NOMO-1 (cell line): ENCODE results near the gene CACNA1F.

Source experiments
- DNase-seq, 2 experiments: peaks; one replicate each; lab custom pipeline; 2025; ENCODE audit not compliant: unreplicated experiment in 2 of 2; lab: John Stamatoyannopoulos, UW

CACNA1F gene

GRCh38 chrX:49233176-49233575 lies at the start of gene CACNA1F:
CACNA1F (minus strand) TSS chrX:49233340; CDS start chrX:49233309, 31 bp downstream.
- no peak for DNase-seq

GRCh38 chrX:49282647-49283011 lies 49.5 kb upstream of the CACNA1F start:
- no peak for DNase-seq

GRCh38 chrX:49278081-49278480 lies 44.9 kb upstream of the CACNA1F start:
- DNase-seq = no peak

DNA sequence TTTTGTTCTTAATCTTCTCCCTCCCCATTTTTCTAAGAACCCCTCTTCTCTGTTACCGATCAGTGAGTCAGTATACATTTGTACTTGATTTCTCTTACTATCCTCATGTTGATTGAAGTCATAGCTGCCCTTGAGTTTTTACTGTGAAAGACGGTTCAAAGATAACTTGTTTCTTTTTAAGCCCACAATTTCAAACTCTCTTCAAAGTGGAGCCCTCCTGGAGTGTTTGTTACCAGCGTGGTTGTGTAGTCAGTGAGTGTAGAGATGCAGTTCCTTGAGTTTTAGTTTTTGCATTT lies 44.3 kb upstream of the CACNA1F start:
- DNase-seq = no peak

- no peak for DNase-seq
These were observed 43.8 kb upstream of the CACNA1F start for GRCh38 chrX:49276671-49277534.

DNA sequence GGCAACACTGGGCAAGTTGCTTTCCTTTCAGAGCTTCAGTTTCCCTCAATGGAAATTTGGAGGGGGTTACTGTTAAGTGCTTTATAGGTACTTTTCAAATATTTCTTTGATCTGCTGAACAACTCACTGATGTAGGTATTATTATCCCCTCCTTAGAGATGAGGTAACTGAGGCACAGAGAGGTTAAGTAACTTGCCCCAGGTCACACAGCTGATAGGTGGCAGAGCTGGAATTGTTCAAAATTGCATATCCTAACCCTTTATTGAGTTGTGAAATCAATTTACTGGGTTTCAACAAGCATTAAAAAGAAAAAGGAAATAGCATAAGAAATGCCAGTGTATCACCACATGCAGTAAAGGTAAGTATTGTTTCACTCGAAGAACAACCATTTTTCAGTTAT lies 43.1 kb upstream of the CACNA1F start:
- DNase-seq = no peak

DNA sequence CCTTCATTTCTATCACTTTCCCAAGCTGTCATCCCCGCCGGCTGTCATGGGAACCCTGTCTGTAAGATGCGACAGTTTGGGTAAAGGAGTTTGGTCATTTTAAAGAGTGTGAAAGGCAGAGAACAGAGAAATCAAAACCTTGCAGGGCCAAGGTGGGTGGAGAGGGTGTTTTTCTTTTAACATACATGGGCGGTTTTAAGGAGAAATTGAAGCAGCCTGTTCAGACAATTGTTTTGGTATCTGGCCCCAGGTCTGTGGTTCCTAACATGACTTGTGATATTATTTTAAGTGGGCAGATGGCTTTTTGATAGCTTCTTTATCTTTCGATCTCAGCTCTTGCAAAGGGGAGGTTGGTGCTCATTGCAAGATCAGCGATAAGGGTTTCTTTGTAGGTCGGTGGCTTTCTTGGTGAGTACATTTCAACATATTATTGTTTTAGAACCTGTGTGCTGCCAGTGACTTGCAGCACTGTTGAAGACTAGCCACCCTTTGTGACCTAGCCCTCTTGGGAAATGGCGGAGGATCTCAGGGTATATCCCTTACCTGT lies 40.1 kb upstream of the CACNA1F start:
- no peak for DNase-seq

GRCh38 chrX:49272421-49272820 lies 39.3 kb upstream of the CACNA1F start:
- no peak for DNase-seq

- no peak for DNase-seq
These were observed 38.2 kb upstream of the CACNA1F start for GRCh38 chrX:49271341-49271740.

GRCh38 chrX:49270249-49270921 lies 37.2 kb upstream of the CACNA1F start:
- no peak for DNase-seq

DNA sequence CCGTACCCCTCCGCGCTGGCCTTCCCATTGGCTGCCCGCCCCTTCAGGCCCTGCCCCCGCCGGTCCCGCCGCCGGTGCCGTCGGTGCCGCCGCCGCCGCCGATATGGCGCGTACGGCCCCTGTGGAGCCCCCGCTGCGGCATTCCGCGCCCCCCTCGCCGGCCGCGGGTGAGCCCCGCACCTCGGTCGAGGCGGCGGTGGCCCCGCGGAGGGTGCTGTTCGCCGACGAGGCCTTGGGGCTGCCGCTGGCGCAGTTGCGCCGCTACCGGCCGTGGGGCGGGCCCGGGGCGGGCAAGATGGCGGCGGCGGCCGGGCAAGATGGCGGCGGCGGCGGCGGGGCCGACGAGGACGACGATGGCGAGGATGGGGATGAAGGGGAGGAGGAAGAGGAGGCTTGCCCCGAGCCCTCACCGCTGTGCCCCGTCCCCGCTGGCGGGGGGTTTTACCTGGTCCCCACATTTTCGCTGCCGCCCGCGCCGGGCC lies 36.7 kb upstream of the CACNA1F start, which contains the start of gene PPP1R3F:
TSS of gene PPP1R3F (plus strand) at position 27 of the 482 bp plus-strand sequence. CDS start at position 104, 77 bp downstream.
- no peak for DNase-seq

- DNase-seq = peak; percentile 93 to 94
These were observed 36.0 kb upstream of the CACNA1F start for GRCh38 chrX:49269010-49269766.

DNA sequence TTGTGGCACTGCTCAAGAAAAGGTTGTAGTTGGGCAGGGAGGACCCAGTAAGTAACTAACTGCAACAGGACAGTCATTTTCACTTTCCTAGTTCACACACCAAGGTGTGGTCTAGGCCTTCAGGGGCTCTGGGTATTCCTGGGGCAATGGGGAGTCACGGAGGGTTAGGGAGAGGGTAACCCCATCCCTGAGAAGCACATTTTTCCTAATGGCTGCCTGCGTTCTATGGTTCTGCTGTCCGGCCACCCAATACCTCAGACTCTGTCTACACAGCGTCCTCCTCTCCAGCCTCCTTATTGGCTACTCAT lies 35.5 kb upstream of the CACNA1F start:
- no peak for DNase-seq

DNA sequence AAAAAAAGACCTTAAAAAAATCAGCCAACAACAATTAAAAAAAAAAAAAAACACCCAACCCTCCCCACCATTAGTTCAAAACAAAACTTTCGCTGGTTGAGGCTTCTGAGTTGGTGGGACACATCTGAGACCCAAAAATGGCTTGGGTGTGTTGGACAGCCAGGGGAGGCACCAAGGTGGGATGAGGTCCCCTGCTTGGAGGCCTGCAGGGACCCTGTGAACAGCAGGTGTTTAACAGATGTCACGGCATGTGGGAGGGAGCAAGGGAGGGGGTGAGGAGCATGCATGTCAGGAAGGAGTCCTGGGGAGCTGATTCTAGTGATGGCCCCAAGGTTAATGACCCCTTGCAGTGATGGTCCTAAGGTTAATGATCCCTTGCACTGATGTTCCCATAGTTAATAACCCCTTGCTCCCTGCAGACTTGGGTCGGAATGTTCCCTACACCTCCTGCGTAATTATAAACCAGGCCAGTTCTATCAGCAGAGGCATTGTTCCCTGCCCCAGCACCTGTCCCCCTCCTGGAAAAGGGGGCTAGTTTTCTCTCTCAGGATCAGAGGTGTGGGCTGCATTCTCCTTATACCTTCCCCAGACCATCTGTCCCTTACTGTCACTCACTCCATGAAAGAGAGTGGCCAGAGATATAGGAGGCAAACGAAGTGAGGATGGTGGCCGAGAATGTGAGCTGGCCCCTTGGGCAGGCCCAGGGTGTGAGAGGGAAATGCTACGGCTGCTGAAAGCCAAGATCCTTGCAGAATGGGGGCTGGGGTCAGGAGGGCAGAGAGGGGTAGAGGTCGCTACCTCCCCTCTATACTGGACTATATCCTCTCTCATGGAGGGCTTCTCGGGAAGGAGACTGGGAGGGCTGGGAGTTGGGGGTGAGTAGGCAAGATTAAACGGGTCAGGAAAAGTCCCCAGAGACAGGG lies 33.6 kb upstream of the CACNA1F start:
- no peak for DNase-seq

DNA sequence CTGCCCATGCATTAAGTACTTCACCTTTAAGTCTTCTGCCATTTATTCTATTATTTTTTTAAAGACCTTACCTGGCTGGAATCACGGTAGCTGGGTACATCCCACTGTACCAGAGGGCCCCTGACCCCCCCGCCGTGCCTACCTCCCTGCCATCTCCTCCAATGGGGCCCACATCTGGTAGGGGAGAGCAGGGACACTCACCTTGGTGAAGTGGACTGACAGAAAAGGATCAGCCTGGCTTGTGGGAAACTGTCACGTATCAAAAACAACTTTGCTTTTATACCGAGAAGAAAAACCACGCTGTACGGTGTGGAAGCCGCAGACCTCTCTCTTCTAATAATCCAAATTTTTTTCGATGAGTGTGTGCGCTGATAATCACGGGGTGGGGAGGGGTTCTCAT lies 31.3 kb upstream of the CACNA1F start, which contains the start of gene FOXP3:
TSS of gene FOXP3 (minus strand) at position 251 of the 400 bp plus-strand sequence. CDS start 6,205 bp downstream, outside the sequence.
- no peak for DNase-seq

DNA sequence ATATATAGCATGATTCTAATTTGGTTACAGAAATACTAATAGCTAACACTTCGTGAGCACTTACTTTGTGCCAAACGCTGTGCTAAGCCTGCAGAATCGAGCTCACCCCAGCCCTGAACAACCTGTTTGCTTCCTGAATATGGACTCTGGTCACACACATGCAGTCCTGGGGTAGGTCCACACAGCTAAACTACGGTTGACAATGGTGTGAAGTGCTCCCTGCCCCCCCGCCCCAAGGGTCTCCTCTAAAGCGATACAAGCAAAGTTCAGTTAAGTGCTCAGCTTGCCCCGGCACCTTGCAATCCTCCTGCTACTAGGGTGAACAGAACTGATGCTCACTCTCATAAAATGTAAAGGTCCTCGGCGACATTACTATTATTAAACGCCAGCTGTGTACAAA lies 30.5 kb upstream of the CACNA1F start:
- no peak for DNase-seq

GRCh38 chrX:49262603-49263002 lies 29.5 kb upstream of the CACNA1F start:
- DNase-seq = no peak

DNA sequence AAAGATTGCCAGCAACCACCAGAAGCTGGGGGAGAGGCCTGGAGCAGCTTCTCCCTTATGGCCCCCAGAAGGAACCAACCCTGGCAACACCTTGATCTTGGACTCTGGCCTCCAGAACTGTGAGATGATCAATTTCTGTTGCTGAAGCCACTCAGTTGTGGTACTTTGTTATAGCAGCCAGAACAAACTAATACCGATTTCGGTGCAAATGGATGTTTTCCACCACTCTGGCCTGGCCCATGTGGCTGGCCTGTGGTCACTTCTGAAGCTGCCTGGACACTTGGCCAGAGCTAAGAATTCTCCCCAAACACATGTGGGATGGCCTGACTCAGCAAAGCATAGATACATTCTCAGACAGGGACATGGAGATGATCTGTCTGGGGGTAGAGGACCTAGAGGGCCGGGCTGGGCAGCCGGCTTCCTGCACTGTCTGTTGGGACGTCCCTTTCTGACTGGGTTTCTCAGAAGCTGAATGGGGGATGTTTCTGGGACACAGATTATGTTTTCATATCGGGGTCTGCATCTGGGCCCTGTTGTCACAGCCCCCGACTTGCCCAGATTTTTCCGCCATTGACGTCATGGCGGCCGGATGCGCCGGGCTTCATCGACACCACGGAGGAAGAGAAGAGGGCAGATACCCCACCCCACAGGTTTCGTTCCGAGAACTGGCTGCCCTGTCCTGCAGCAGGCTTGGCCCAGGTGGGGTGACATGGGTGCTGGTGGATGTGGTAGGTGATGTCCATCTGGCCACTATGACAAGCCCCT lies 27.3 kb upstream of the CACNA1F start:
- no peak for DNase-seq

DNA sequence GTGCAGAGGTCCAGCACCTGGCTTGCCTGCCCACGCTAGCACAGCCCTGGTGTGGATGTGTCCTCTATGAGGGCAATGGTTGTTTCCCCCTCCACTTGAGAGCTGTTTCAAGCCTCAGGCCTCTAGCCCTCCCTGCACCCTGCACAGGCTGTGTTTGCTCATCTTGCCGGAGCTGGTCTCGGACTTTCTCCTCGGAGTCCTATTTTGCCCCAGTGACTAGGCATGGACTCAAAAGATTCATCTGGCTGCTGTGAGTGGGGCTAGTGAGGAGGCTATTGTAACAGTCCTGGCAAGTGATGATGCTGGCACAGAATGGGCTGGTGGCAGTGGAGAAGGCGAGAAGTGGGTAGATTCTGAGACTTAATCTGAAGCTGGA lies 25.6 kb upstream of the CACNA1F start:
- no peak for DNase-seq
